HepG2 (cell line): ENCODE results near the gene C16orf54. TPM values are rescaled to one million over a fixed set of nuclear protein-coding genes. Genes with fewer than 3 reads are reported as not detected.
A peak's percentile ranks its signal among the peaks of the same experiment; 100 is the strongest.

Experiments used
- ARID4A ChIP-seq: sonication (generic); formaldehyde crosslinking; IDR thresholded peaks from 2 replicates; pipeline ENCODE4 v1.5.0; 2020; ENCODE audit warnings: mild to moderate bottlenecking, missing genetic modification reagents, borderline replicate concordance
- ARNT2 ChIP-seq: sonication (generic); formaldehyde crosslinking; IDR thresholded peaks from 2 replicates; pipeline ENCODE4 v1.8.0; 2022; ENCODE audit warnings: mild to moderate bottlenecking, low read depth, missing genetic modification reagents, moderate library complexity
- ATF2 ChIP-seq: sonication (generic); formaldehyde crosslinking; IDR thresholded peaks from 2 replicates; pipeline ENCODE4 v1.4.0; 2020; ENCODE audit warnings: missing genetic modification reagents
- ATF6 ChIP-seq: sonication (generic); formaldehyde crosslinking; conservative IDR thresholded peaks from 2 replicates; pipeline ENCODE4 v1.4.0; 2020; ENCODE audit warnings: missing genetic modification reagents
- DR1 ChIP-seq: sonication (generic); formaldehyde crosslinking; IDR thresholded peaks from 2 replicates; pipeline ENCODE4 v1.8.0; 2021; ENCODE audit warnings: mild to moderate bottlenecking, missing genetic modification reagents, inconsistent platforms
- FOSL2 ChIP-seq: sonication (generic); formaldehyde crosslinking; IDR thresholded peaks from 2 replicates; pipeline ENCODE4 v1.4.0; 2020; ENCODE audit warnings: missing genetic modification reagents
- IRF9 ChIP-seq: sonication (generic); formaldehyde crosslinking; IDR thresholded peaks from 2 replicates; pipeline ENCODE4 v1.8.0; 2022; ENCODE audit warnings: missing genetic modification reagents, mild to moderate bottlenecking, borderline replicate concordance
- KDM3A ChIP-seq: IDR thresholded peaks from 2 replicates; pipeline ENCODE4 v1.6.1; 2018; ENCODE audit warnings: low read depth, missing compliant biosample characterization
- NBN ChIP-seq: fragments of 450-650 bp; conservative IDR thresholded peaks from 2 replicates; pipeline ENCODE4 v1.6.1; 2017
- RBFOX2 ChIP-seq: fragments of 200-400 bp; formaldehyde crosslinking; IDR thresholded peaks from 2 replicates; pipeline ENCODE4 v1.6.1; 2017; ENCODE audit warnings: low read depth, mild to moderate bottlenecking, low read length
- SP5 ChIP-seq: IDR thresholded peaks from 2 replicates; pipeline ENCODE4 v1.6.1; 2016; ENCODE audit warnings: low read depth, borderline replicate concordance
- TEAD2 ChIP-seq: sonication (generic); formaldehyde crosslinking; IDR thresholded peaks from 2 replicates; pipeline ENCODE4 v1.9.0; 2021; ENCODE audit warnings: missing genetic modification reagents
- ZBED4 ChIP-seq: sonication (generic); formaldehyde crosslinking; IDR thresholded peaks from 2 replicates; pipeline ENCODE4 v1.4.0; 2020; ENCODE audit warnings: missing genetic modification reagents, borderline replicate concordance
- ZNF660 ChIP-seq: sonication (generic); formaldehyde crosslinking; IDR thresholded peaks from 2 replicates; pipeline ENCODE4 v1.5.1; 2020; ENCODE audit warnings: mild to moderate bottlenecking, low read depth, missing genetic modification reagents, borderline replicate concordance
- ZSCAN29 ChIP-seq: sonication (generic); formaldehyde crosslinking; conservative IDR thresholded peaks from 2 replicates; pipeline ENCODE4 v1.4.0; 2020; ENCODE audit warnings: mild to moderate bottlenecking, missing genetic modification reagents
- polyA plus RNA-seq, 8 experiments: library from polyadenylated mRNA; depleted of rRNA in 3 of 8; stranded (reverse) in 7 of 8; unstranded in 1 of 8; fragments of >200 nt; fragmentation: Illumina TruSeq in 4 of 8; extraction: Trizol in 4 of 8; gene quantifications; 2 replicates each; pipeline versions ENCODE4 v1.2.1 to v1.2.3, GENCODE V29; 2011 to 2016; ENCODE audit warnings: low read depth in 4 of 8, missing spikeins in 1 of 8, mixed read lengths in 1 of 8; ENCODE audit not compliant: insufficient read depth in 1 of 8
- total RNA-seq, 5 experiments: library from RNA; depleted of rRNA; stranded (reverse); fragments of >200 nt; fragmentation: Illumina TruSeq; extraction: Trizol; gene quantifications; 2 replicates each; pipeline ENCODE4 v1.2.3, GENCODE V29; 2016; ENCODE audit warnings: low read depth in 1 of 5

The C16orf54 gene
- total and polyA plus RNA-seq, 2 of the 13 experiments (the other 11 are each of a cell fraction or from before 2014, with no cell fraction given), result not detected

- TF ChIP-seq ZSCAN29 (CRISPR knock-in tag), result peak; percentile 43; the same call in 1 of the 2 replicates
- TF ChIP-seq IRF9, result peak; percentile 89
- TF ChIP-seq ATF2 (CRISPR knock-in tag), result peak; percentile 88
- TF ChIP-seq ZBED4, result peak; percentile 90
- peak; percentile 75; the same call in 1 of the 2 replicates for TF ChIP-seq ARNT2
- TF ChIP-seq RBFOX2, result peak; percentile 97
- TF ChIP-seq FOSL2 (CRISPR knock-in tag), result no peak; the same call in none of the 2 replicates
- TF ChIP-seq ATF6 (CRISPR knock-in tag), result peak; percentile 79; the same call in 1 of the 2 replicates
- TF ChIP-seq TEAD2, result no peak
- peak; percentile 88 for TF ChIP-seq DR1
- peak; percentile 70; the same call in 1 of the 2 replicates for TF ChIP-seq KDM3A (CRISPR knock-in tag)
- peak; percentile 99 for TF ChIP-seq ARID4A (CRISPR knock-in tag)
- no peak for TF ChIP-seq NBN
- no peak for TF ChIP-seq ZNF660
- TF ChIP-seq SP5 (CRISPR knock-in tag), result peak; percentile 99
Observed at GRCh38 chr16:29790183-29790948, 44.6 kb upstream of the C16orf54 start, which contains the start of gene KIF22 (continued).
